Astrocyte (in vitro differentiated cells and primary cell): ENCODE measurements around the gene YWHAE. TPM values are rescaled to one million over a fixed set of nuclear protein-coding genes. Genes with fewer than 3 reads are reported as not detected.
"Not testable (repeated sequence)": the region's sequence is repeated elsewhere in the genome, so short reads cannot be mapped to it uniquely, and the experiment has no call there.

Experiments
- DNase-seq: peaks from one replicate; pipeline ENCODE4 v3.0.0-alpha.2; 2010; ENCODE audit warnings: low read depth
- FAIRE-seq: peaks from 2 replicates; lab custom pipeline; 2011; peaks lifted over from hg19 to GRCh38; lab: Jason Lieb, UNC
- H2AFZ ChIP-seq: 2 replicates; pipeline ENCODE4 v1.6.0; 2012; ENCODE audit warnings: low read depth, low read length, inconsistent platforms
- H3K27ac ChIP-seq: 2 replicates; pipeline ENCODE4 v1.5.1; 2011; ENCODE audit warnings: low read depth, low read length, inconsistent platforms
- H3K27me3 ChIP-seq: 2 replicates; pipeline ENCODE4 v1.6.0; 2011; ENCODE audit warnings: low read length, inconsistent platforms; ENCODE audit not compliant: insufficient read depth
- H3K36me3 ChIP-seq: 2 replicates; pipeline ENCODE4 v1.5.1; 2011; ENCODE audit warnings: low read length, inconsistent platforms; ENCODE audit not compliant: insufficient read depth
- H3K4me1 ChIP-seq: 2 replicates; pipeline ENCODE4 v1.5.1; 2011; ENCODE audit warnings: low read length, inconsistent platforms; ENCODE audit not compliant: insufficient read depth
- H3K4me2 ChIP-seq: 2 replicates; pipeline ENCODE4 v1.6.0; 2012; ENCODE audit warnings: low read length, inconsistent platforms
- H3K4me3 ChIP-seq: 2 replicates; pipeline ENCODE4 v1.5.1; 2011; ENCODE audit warnings: low read depth, mild to moderate bottlenecking, low read length, inconsistent platforms; ENCODE audit not compliant: insufficient read depth
- H3K79me2 ChIP-seq: 2 replicates; pipeline ENCODE4 v1.6.0; 2012; ENCODE audit warnings: mild to moderate bottlenecking, low read length, inconsistent platforms; ENCODE audit not compliant: insufficient read depth
- H3K9ac ChIP-seq: 2 replicates; pipeline ENCODE4 v1.6.0; 2012; ENCODE audit warnings: mild to moderate bottlenecking, low read length, inconsistent platforms
- H3K9me3 ChIP-seq: 2 replicates; pipeline ENCODE4 v1.5.1; 2012; ENCODE audit warnings: low read depth, mild to moderate bottlenecking, low read length, inconsistent platforms; ENCODE audit not compliant: insufficient read depth
- H4K20me1 ChIP-seq: 2 replicates; pipeline ENCODE4 v1.6.0; 2012; ENCODE audit warnings: low read length, inconsistent platforms; ENCODE audit not compliant: insufficient read depth
- H3K27ac Mint-ChIP-seq: one replicate; pipeline ENCODE4 v1.8.0; 2021; ENCODE audit warnings: mild to moderate bottlenecking, mixed read lengths; ENCODE audit not compliant: unreplicated experiment
- H3K27me3 Mint-ChIP-seq: one replicate; pipeline ENCODE4 v1.8.0; 2021; ENCODE audit warnings: low read depth, mixed read lengths; ENCODE audit not compliant: unreplicated experiment
- H3K36me3 Mint-ChIP-seq: one replicate; pipeline ENCODE4 v1.8.0; 2021; ENCODE audit warnings: low read depth, mixed read lengths; ENCODE audit not compliant: unreplicated experiment
- H3K4me1 Mint-ChIP-seq: one replicate; pipeline ENCODE4 v1.8.0; 2021; ENCODE audit warnings: low read depth, mixed read lengths; ENCODE audit not compliant: unreplicated experiment
- H3K4me3 Mint-ChIP-seq: one replicate; pipeline ENCODE4 v1.8.0; 2021; ENCODE audit warnings: mild to moderate bottlenecking, moderate library complexity, mixed read lengths; ENCODE audit not compliant: unreplicated experiment
- H3K9me3 Mint-ChIP-seq: one replicate; pipeline ENCODE4 v1.8.0; 2021; ENCODE audit warnings: mild to moderate bottlenecking, mixed read lengths; ENCODE audit not compliant: unreplicated experiment
- CTCF ChIP-seq: IDR thresholded peaks from 2 replicates; pipeline ENCODE4 v1.5.1; 2011; ENCODE audit warnings: low read depth, mild to moderate bottlenecking, inconsistent platforms, low read length, moderate library complexity; ENCODE audit not compliant: insufficient read depth
- EZH2 ChIP-seq: IDR thresholded peaks from 2 replicates; pipeline ENCODE4 v1.6.1; 2012; ENCODE audit warnings: mild to moderate bottlenecking, low read length, inconsistent platforms; ENCODE audit not compliant: insufficient read depth
- total RNA-seq: library from RNA; stranded (reverse); gene quantifications from 2 replicates; pipeline ENCODE4 v1.2.1, GENCODE V29; 2021

YWHAE gene
- total RNA-seq, 1 donor from 2014 or later = 771 TPM

- no peaks in the 10 kb centered on the region for H3K36me3 ChIP-seq
- Mint-ChIP-seq H3K27ac (no peak overlapping the region), H3K27me3 (peaks cover 18% of the 10 kb centered on the region), H3K36me3 (no peaks in the 10 kb centered on the region), H3K4me3 (no peak overlapping the region), H3K4me1 (no peaks in the 10 kb centered on the region), H3K9me3 (peaks cover 2% of the 10 kb centered on the region)
- no peak overlapping the region for H2AFZ ChIP-seq
- no peak overlapping the region for H3K4me2 ChIP-seq
- no peaks in the 10 kb centered on the region for H3K9me3 ChIP-seq
- H3K4me1 ChIP-seq = no peaks in the 10 kb centered on the region
- no peaks in the 10 kb centered on the region for H3K79me2 ChIP-seq
- H3K27ac ChIP-seq = no peak overlapping the region
- no peak for TF ChIP-seq CTCF
- no peak for TF ChIP-seq EZH2
- no peak for DNase-seq
- H4K20me1 ChIP-seq = no peaks in the 10 kb centered on the region
- no peak overlapping the region for H3K4me3 ChIP-seq
- H3K27me3 ChIP-seq = peaks cover 19% of the 10 kb centered on the region
- H3K9ac ChIP-seq = no peak overlapping the region
- no peak for FAIRE-seq
Observed at GRCh38 chr17:1313270-1314005, 86.6 kb downstream of the YWHAE start.

DNA sequence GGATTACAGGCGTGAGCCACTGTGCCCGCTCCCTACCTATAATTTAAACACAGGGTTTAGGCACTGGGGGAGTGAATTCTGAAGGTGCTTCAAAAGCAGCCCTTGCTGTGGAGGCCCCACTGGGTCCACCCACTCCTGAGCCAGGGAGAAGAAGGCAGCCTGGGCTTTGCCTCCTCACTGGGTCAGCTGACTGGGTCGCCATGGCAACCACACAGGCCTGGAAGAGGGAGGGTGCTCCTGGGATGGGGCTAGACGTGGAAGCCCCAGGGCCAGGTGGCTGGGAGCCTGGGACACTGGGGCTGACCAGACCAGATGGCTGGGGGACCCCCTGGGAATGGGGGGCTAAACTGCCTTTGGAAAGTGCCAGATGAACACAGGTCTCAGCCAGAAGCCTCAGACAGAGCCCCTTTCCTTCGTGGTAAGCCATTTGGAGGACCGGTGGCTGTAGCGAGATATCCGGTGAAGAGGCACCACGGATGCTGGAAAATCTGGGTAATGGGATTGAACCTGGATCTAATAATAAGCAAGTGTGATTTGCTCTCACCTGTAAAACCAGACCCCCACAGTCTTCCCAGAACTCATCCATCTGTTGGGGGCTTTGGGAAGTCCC is 87.7 kb downstream of the YWHAE start:
- no peak overlapping the region for H2AFZ ChIP-seq
- Mint-ChIP-seq H3K4me1 (no peaks in the 10 kb centered on the region), H3K4me3 (no peak overlapping the region), H3K36me3 (peaks cover 4% of the 10 kb centered on the region), H3K9me3 (peaks cover 6% of the 10 kb centered on the region), H3K27ac (no peak overlapping the region), H3K27me3 (peaks cover 23% of the 10 kb centered on the region)
- H3K36me3 ChIP-seq = no peaks in the 10 kb centered on the region
- H3K4me1 ChIP-seq = no peaks in the 10 kb centered on the region
- no peak overlapping the region for H3K27ac ChIP-seq
- H3K4me3 ChIP-seq = no peak overlapping the region
- H3K27me3 ChIP-seq = peaks cover 19% of the 10 kb centered on the region
- FAIRE-seq = no peak
- no peak overlapping the region for H3K4me2 ChIP-seq
- DNase-seq = no peak
- no peak overlapping the region for H3K9ac ChIP-seq
- H4K20me1 ChIP-seq = no peaks in the 10 kb centered on the region
- TF ChIP-seq EZH2 = no peak
- no peak for TF ChIP-seq CTCF
- H3K9me3 ChIP-seq = no peaks in the 10 kb centered on the region
- no peaks in the 10 kb centered on the region for H3K79me2 ChIP-seq

GRCh38 chr17:1307829-1308228 is 92.2 kb downstream of the YWHAE start:
- H3K79me2 ChIP-seq, DNase-seq, H3K4me1 Mint-ChIP-seq, H3K27ac ChIP-seq, H3K9me3 Mint-ChIP-seq, H3K9me3 ChIP-seq, H3K27ac Mint-ChIP-seq, H4K20me1 ChIP-seq, H3K4me3 Mint-ChIP-seq, H3K27me3 ChIP-seq, H3K36me3 Mint-ChIP-seq, H3K4me3 ChIP-seq, H3K4me2 ChIP-seq, H3K9ac ChIP-seq, H3K4me1 ChIP-seq, H2AFZ ChIP-seq, FAIRE-seq, H3K36me3 ChIP-seq: not testable (repeated sequence)
- peaks cover 27% of the 10 kb centered on the region for H3K27me3 Mint-ChIP-seq
